NCI-H2227 (cell line): ENCODE data around the gene MAPT.

Experiments
- DNase-seq: peaks from one replicate; lab custom pipeline; 2025; ENCODE audit not compliant: unreplicated experiment; lab: John Stamatoyannopoulos, UW

MAPT gene

DNA sequence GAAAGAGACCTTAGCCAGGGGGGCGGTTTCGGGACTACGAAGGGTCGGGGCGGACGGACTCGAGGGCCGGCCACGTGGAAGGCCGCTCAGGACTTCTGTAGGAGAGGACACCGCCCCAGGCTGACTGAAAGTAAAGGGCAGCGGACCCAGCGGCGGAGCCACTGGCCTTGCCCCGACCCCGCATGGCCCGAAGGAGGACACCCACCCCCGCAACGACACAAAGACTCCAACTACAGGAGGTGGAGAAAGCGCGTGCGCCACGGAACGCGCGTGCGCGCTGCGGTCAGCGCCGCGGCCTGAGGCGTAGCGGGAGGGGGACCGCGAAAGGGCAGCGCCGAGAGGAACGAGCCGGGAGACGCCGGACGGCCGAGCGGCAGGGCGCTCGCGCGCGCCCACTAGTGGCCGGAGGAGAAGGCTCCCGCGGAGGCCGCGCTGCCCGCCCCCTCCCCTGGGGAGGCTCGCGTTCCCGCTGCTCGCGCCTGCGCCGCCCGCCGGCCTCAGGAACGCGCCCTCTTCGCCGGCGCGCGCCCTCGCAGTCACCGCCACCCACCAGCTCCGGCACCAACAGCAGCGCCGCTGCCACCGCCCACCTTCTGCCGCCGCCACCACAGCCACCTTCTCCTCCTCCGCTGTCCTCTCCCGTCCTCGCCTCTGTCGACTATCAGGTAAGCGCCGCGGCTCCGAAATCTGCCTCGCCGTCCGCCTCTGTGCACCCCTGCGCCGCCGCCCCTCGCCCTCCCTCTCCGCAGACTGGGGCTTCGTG is at the start of gene MAPT:
TSS of gene MAPT (plus strand) at position 533 of the 763 bp plus-strand sequence. CDS start 67,784 bp downstream, outside the sequence.
- DNase-seq = peak; percentile 98

DNA sequence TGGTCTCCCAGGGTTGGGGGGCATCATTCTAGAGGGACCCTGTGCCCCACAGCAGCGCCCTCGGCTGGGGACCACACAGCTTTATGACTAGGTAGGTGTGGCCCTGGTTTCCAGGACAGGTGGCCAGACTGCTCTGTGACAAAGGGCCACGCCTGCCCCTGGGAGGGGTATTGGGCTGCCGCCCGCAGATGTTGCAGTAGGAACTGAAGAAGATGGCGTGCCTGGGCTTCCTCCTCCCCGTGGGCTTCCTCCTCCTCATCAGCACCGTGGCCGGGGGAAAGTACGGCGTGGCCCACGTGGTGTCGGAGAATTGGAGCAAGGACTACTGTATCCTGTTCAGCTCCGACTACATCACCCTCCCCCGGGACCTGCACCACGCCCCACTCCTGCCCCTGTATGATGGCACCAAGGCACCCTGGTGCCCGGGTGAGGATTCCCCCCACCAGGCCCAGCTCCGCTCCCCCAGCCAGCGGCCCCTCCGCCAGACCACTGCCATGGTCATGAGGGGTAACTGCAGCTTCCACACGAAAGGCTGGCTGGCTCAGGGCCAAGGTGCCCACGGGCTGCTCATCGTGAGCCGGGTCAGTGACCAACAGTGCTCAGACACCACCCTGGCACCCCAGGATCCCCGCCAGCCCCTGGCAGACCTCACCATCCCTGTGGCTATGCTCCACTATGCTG is 49.5 kb upstream of the MAPT start, which contains the start of gene SPPL2C:
TSS of gene SPPL2C (plus strand) at position 187 of the 681 bp plus-strand sequence. CDS start at position 213, 26 bp downstream.
- DNase-seq = no peak

GRCh38 chr17:45845376-45846185 is 48.8 kb upstream of the MAPT start:
- no peak for DNase-seq

DNA sequence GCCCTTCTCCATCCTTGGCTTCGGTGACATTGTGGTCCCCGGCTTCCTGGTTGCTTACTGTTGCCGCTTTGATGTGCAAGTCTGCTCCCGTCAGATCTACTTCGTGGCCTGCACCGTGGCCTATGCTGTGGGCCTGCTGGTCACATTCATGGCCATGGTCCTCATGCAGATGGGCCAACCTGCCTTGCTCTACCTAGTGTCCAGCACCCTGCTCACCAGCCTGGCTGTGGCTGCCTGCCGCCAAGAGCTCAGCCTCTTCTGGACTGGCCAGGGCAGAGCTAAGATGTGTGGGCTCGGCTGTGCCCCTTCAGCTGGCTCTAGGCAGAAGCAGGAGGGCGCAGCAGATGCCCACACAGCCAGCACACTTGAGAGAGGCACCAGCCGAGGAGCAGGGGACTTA is 48.1 kb upstream of the MAPT start:
- no peak for DNase-seq

DNA sequence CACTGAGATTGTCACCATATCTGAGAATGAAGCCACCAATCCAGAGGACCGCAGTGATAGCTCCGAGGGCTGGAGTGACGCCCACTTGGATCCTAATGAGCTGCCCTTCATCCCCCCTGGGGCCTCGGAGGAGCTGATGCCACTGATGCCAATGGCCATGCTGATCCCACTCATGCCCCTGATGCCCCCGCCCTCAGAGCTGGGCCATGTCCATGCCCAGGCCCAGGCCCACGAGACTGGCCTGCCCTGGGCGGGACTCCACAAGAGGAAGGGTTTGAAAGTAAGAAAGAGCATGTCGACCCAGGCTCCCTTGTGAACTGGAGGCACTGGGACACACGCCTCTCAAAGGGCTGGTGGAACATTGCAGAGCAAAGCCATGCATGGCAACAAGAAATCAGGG is 47.7 kb upstream of the MAPT start:
- DNase-seq = no peak

DNA sequence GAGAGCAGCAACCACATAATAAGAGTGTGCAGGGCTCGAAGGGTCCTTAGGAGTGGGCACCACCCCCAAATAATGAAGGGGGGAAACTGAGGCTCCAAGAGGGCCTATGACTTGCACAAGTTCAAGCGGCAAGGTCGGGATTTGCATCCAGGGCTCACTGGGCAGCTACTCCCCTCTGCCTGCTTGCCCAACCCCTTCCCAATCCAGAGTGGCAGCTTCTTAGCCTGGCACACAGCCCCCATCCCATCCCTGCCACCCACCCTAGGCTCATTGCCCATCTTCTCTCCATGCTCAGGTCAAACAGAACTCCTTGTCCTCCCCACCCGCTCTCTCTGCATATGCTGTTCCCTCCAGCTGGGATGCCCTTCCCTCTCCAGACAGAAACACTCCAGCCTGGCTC is 47.3 kb upstream of the MAPT start:
- DNase-seq = no peak

GRCh38 chr17:45847747-45848146 is 46.6 kb upstream of the MAPT start:
- no peak for DNase-seq

DNA sequence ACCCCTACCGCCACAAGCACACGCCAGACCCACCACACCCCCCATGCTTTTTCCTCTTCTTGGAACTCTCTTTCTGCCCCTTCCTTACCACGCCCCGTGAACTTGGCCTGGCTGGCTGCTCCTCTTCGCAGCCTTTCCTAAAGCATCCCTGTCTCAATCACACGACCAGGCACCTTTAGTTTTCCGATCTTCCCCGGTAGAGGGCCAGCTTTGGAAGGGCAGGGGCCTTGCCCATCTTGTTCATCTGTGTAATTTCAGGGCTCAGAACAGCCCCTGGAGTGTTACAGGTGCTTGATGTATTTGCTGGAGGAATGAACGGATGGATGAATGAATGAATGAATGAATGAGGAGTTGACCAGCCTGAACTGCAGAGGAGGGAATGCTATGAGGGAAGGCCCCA is 45.9 kb upstream of the MAPT start:
- DNase-seq = no peak

DNA sequence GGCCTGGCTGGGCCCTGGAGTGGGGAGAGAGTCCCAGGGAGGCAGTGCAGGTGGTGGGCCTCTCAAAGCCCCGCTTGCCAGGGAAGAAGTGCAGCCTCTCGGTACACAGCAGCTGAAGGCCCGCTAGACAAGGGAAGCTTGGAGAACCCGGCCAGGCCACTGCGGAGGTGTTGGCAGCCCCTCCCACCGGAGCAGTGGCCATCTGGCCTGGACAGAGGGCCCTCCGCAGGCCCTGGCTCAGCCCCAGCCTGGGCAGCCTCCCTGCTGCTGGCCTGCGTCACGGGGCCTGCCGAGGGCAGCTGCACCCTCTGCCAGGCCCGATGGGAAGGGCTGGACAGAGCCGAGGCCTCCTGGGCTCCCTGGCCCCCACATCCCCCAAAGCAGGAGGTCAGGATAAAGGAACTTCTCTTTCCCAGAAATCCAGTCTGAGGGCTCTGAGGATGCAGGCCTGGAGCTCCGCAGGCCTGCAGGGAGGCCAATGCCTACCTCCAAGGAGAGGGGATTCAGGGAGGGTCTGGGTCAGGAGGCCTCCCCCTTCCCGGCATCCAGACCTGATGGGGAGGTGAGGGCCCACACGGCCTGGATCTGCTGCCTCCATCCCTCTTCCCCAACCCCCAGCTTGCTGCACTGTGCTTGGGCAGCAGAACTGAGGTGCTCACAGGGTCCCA is 45.4 kb upstream of the MAPT start:
- no peak for DNase-seq

GRCh38 chr17:45849536-45849990 is 44.8 kb upstream of the MAPT start:
- no peak for DNase-seq

GRCh38 chr17:45850011-45850410 is 44.3 kb upstream of the MAPT start:
- DNase-seq = no peak

DNA sequence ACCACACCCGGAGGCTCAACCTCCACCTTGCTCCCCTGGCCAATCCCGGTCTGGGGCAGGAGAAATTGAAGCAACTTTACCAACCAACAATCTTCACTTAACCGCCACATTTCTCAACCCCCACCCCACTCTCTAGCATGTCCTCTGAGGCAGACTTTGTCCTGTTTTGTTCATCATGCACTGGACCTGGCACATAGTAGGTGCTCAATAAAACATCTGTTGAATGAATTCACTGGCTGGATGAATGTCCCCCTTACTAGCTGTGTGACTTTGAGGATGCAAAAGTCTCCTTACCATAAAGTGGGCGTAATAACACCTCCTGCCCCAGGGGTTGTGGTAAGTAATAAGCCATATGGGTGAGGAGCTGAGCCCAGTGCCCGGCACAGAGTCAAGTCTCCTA is 43.9 kb upstream of the MAPT start:
- no peak for DNase-seq

- DNase-seq = no peak
Measured at GRCh38 chr17:45851022-45851421, 43.3 kb upstream of the MAPT start.

DNA sequence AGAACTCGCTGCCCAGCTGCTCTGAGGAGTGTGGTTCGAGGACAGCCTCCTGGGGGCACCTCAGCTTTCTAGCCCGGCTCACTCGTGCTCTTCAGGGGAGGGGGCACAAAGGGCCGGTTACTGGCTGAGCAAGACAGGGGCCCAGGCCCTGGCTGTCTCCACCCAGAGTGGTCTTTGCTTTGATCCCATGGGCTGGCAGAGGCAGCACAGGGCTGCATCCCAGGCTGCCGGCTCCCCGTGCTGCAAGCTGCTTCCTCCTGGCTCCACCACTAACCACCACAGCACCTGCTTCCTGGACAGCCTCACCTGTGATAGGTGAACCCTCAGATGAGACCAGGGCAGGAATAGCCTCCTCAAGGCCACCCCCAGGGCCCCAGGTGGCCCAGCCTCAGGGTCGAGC is 42.9 kb upstream of the MAPT start:
- no peak for DNase-seq

DNA sequence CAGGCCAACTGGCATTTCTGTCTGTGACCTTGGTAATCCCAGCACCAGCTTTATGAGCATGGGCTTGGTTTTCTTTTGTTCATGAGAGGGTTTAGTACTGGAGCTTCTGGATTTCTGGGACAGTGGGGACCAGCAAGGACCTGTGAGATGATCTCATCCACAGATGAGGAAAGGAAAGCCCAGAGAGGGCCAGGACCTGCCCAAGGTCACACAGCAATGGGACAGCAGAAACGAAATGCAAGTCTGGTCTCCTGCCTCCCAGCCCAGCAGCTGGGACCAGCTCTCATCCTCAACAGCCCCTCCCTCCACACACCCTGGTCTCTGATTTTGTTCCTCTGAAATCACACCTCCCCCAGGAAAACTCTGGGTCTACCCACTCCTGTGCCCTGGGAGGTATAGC is 42.5 kb upstream of the MAPT start:
- DNase-seq = no peak

- DNase-seq = peak; percentile 80
Measured at GRCh38 chr17:45852535-45853297, 41.6 kb upstream of the MAPT start.

DNA sequence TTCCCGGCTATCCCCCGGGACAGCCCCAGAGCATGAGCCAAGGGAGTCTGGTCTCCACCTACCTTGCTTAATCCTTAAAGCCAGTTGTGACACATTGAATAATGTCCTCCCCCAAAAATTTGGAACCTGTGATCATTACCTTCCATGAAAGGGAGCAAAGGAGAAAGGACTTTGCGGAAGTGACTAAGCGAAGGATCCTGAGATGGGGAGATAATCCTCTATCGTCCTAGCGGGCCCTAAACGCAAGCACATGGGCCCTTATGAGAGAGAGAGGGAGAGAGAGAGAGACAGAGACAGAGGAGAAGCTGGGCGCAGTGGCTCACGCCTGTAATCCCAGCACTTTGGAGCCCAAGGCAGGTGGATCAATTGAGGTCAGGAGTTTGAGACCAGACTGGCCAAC is 40.1 kb upstream of the MAPT start:
- DNase-seq = no peak

DNA sequence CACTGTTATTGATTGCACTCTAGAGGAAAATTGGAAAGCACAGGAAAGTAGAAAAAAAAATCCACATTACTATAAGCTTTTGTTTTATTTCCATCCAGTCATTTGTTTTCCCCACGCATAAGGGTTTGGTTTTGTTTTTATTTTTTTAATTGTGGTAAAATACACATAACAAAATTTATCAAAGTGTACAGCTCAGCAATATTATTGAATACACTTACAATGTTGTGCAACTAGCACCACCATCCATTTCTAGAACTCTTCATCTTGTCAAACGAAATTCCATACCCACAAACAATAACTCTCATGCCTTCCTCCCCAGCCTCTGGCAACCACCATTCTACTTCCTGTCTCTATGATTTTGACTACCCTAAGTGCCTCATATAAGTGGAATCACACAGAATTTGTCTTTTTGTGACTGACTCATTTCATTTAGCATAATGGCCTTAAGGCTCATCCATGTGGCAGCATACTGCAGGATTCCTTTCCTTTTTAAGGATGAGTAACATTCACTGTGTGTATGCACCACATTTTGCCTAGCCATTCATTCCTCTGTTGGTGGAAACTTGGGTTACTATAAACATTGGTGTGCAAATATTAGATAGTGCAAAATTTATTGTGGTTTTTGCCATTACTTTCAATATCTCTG is 38.5 kb upstream of the MAPT start:
- no peak for DNase-seq

DNA sequence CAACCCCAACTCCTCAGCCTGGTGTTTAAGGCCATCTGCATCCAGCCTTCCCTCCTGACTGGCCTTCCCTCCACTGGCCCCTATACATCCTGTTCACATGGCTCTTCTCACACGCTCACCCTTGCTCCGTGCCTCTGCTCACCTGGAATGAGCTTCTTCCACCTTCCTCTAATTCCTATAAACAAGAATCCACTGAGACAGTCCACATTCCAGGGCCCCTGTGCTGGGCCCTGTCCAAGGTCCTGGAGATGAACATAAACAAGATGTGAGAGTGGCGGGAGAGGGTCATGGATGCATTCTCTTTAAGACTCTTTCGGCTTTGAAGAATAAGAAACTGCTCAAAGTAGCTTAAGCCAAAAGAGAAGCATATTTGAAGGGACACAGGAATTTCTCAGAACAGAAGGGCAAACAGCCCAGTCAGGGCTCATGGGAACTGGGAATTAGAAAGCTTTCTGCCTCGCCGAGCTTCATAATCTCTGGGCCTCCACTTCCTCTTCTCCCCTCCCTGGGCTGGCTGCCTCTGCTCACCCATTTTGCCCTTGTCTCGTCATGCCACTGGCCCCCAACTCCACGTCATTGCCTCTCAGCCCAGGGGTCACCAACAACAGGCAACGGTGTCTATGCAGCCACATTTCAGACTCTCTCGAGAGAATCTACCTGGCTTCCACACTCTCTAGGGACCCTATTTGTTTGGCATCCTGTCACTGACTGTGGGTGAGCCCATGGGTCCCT is 36.2 kb upstream of the MAPT start:
- no peak for DNase-seq
